DMS153 treated with DMSO at 0.1 percent for 48 hours (cell line): ENCODE measurements around the gene FAM153A.
"Not testable (repeated sequence)": the region's sequence is repeated elsewhere in the genome, so short reads cannot be mapped to it uniquely, and the experiment has no call there.

ENCODE experiments used
- DNase-seq: peaks from one replicate; lab custom pipeline; 2025; ENCODE audit not compliant: unreplicated experiment; lab: John Stamatoyannopoulos, UW

FAM153A gene

DNA sequence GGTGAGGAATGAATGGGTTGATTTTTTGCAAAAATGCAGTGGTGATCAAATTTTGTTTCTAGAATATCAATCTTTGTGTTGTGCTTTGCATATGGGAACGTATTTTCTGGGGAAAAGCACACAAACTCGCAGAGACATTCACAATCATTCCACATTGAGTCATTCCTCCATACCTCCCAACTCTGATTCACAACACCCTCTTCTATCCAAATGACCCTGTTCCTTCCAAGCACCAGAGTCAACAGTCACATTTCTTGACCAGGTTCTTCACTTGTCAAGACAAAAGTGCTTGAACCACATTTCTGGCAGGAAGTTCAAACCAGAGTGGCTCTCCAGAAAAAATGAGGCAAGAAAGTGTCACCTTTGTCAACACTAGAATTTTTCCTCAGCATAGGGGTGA, 35.3 kb downstream of the FAM153A start:
- DNase-seq = not testable (repeated sequence)

DNA sequence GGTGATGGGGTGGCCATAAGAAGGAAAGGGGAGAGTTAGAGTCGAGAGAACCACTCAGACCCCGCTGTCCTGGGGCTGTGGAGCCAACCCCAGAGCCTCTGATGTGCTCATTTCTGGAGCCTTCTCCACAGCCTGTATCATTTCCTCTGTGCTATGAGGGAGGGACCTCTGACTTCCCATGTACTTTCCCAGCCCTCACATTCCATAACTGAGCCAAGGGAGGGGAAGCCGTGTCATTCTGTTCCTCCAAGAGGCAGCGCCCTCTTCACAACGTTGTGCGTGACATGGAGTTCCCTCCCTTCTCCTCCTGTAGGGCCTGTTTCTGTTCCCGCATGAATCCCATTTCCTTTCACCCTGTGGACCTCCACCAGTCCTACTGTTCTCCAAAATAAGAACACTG, 57.8 kb downstream of the FAM153A start:
- DNase-seq = not testable (repeated sequence)

DNA sequence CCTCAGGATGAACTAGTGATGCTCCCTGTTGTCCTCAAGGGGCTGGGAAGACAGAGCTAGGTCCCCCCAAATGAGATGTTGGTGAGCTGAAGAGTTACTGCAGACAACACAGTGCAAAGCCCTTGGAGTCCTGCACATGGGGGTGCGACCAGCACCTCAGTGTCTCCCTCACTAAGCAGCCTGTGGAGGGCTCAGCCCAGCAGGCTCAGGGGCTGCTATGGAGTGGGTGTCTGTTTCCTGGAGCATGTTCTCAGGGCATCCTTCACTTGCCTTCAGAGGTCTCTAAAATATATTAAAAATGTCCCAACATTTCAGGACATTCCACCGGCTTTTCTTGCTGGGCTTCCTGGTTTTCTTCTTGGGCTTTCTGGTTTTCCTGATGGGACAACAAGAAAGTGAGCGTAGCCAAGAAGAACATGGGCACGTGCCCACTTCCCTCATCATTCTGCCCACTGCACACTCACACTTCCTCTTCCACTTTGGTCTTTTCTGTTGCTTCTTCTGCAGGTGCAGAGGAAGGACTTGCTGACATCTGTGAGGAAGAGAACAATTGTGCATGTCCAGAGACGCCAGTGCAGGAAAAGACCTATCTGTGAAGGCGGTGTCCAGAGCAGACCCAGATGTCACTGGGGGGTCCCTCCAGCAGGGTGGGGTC, 58.7 kb downstream of the FAM153A start:
- DNase-seq = not testable (repeated sequence)

DNA sequence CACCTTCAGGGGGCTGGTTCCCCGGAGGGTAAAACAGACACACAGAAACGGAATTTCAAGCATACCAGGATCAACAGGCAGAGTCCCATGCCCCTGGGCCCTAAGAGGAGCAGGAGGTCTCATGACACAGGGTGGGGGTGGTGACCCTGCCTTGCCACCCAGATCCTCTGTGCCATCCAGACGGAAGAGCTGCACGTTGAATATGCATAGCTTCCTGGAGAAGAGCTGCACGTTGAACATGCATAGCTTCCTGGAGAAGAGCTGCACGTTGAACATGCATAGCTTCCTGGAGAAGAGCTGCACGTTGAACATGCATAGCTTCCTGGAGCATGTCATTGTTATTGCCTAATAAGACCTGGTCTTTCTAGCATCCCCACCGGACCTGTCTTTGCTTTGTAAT, 59.9 kb downstream of the FAM153A start:
- not testable (repeated sequence) for DNase-seq

DNA sequence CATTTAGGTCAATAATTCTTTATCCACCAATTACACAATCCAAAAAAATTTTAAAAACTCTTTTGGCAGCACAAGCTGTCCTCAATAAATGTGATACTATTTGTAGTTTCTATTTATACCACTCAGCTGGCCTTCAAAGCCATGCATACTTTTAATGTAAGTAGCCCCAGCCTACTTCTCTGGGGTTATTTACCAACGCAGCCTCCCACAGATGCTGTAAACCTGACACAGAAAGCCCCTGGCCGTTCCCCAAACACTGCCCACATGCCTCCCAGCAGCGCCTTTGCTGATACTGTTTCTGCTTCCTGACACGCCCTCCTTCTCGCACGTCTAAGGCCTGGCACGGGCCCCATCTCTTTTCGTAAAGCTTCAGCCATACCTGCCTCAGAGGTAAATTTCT, 62.7 kb downstream of the FAM153A start:
- not testable (repeated sequence) for DNase-seq

DNA sequence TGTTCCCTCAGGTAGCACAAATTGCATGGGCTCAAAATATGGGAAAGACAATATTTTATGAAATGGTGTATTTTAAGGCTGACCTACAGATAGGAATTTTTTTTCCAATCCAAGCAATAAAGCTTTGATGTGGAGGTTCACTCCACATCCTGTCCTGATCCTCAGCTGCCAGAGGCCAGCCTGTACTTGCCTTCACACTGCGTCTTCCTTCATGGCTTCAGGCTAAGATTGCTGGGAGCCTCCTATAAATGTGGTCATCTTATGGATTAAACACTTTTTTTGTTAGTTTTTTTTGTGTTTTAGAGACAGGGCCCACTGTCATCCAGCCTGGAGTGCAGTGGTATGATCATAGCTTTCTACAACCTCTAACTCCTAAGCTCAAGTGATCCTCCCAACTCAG, 67.3 kb downstream of the FAM153A start:
- not testable (repeated sequence) for DNase-seq

DNA sequence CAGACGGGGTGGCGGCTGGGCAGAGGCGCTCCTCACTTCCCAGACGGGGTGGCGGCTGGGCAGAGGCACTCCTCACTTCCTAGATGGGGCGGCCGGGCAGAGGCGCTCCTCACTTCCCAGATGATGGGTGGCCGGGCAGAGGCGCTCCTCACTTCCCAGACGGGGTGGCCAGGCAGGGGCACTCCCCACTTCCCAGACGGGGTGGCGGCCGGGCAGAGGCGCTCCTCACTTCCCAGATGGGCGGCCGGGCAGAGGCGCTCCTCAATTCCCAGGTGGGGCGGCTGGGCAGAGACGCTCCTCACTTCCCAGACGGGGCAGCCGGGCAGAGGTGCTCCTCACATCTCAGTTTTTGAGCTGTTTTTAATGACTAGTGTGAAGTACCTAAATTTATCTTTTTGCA, 86.6 kb downstream of the FAM153A start:
- not testable (repeated sequence) for DNase-seq

DNA sequence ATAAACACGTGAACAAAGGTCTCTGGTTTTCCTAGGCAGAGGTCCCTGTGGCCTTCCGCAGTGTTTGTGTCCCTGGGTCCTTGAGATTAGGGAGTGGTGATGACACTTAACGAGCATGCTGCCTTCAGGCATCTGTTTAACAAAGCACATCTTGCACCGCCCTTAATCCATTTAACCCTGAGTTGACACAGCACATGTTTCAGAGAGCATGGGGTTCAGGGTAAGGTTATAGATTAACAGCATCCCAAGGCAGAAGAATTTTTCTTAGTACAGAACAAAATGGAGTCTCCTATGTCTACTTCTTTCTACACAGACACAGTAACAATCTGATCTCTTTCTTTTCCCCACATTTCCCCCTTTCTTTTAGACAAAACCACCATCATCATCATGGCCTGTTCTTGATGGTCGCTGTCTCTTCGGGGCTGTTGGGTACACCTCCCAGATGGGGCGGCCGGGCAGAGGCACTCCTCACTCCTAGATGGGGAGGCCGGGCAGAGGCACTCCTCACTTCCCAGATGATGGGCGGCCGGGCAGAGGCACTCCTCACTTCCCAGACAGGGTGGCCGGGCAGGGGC, 87.3 kb downstream of the FAM153A start:
- not testable (repeated sequence) for DNase-seq

DNA sequence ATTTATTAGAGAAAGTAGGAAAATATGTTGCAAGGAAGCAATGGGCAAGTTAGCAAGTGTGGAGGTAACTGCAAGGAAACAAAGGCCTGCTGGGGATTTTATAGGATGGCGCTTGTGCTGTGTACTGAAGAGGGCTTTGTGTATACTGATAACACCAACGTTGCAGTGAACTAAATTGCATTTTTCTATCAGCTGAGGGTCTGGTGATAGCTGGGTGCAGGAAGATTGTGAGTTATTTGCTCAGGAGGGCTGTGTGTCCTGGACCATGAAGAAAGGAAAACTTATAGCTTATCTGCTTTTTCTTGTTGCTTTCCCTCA, 88.2 kb downstream of the FAM153A start:
- not testable (repeated sequence) for DNase-seq

DNA sequence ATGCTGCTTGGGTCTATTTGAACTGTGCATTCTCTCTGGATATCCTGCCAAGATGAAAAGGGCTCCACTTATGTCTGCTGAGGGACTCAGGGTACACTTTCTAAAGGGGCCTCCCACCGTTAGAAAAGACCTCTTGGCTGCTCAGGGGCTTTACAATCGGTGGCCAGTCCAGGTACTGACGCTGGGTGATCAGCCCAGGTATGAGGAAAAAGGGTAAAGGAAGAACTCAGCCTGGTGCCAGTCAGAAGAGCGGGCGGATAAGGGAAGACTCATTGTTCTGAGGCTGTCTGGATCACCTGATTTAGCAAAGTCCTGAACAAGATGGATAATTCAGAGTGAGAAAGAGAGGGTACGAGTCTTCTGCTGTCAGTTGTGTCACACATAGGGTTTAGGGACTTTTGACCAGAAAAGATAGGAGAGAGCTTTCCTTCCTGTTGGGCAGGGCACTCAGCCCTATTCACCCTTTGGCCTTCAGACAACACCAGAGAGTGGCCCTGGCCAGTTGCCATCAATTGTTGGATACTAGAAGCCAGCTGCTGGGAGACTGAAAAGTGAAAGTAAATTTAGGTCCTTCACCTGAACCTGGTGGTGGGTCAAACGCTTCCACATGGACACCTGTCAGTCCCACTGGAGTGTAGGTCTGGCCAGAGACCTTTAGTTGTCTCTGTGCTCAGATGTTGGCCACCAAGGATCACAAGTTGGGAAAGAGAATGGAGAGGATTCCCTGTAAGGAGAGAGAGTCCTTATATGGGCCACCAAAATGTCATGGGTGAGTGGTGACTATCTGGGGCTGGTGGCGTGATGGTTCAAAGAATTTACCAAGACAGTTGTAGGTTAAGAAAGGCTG, 88.8 kb downstream of the FAM153A start:
- DNase-seq = not testable (repeated sequence)

DNA sequence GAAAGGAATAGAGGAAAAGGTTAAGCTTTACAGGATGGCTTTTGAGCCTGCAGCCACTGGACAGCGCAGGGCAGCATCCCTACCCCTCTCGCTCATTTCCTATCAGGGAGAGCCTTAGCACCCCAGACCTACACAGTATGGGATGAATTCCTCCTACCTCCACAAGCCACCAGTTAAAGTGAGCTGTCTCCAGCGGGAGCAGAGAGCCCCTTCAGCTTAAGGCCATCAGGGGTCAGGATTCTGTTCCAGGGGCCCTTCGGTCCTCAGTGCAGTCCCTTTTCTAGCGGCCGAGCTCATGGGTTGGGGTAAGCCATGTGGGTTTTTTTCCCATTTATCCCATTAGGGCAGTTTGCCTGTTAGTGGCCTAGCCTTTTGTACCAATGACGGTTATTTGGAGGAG, 89.7 kb downstream of the FAM153A start:
- DNase-seq = not testable (repeated sequence)

DNA sequence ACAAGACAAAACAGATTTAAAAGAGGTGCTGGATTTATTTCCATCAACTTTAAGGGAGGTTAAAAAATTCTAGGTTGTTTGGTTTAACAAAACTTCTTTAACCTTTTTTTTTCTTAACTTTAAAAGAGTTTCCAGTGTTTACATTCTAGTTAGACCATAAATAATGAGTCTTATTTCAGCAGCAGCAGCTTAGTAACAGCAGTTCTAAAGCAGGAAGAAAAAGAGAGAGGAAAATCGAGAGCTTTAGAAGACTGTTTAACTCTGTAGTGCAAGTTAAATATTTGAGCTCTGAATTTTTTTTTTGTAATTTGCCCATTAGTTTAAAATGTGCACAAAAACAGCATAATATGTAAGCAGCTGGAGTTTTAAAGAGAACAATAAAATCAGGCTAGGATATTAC, 90.2 kb downstream of the FAM153A start:
- not testable (repeated sequence) for DNase-seq

DNA sequence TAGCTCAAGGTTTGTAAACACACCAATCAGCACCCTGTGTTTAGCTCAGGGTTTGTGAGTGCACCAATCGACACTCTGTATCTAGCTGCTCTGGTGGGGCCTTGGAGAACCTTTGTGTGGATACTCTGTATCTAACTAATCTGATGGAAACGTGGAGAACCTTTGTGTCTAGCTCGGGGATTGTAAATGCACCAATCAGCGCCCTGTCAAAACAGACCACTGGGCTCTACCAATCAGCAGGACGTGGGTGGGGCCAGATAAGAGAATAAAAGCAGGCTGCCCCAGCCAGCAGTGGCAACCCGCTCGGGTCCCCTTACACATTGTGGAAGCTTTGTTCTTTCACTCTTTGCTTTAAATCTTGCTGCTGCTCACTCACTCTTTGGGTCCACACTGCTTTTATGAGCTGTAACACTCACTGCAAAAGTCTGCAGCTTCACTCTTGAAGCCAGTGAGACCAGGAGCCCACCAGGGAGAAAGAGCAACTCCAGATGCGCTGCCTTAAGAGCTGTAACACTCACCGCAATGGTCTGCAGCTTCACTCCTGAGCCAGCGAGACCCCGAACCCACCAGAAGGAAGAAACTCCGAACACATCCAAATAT, 93.6 kb downstream of the FAM153A start:
- not testable (repeated sequence) for DNase-seq

DNA sequence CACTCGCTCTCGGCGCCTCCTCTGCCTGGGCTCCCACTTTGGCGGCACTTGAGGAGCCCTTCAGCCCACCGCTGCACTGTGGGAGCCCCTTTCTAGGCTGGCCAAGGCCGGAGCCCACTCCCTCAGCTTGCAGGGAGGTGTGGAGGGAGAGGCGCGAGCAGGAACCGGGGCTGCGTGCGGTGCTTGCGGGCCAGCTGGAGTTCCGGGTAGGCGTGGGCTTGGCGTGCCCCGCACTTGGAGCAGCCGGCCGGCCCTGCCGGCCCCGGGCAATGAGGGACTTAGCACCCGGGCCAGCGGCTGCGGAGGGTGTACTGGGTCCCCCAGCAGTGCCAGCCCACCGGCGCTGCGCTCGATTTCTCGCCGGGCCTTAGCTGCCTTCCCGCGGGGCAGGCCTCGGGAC, 94.6 kb downstream of the FAM153A start:
- DNase-seq = not testable (repeated sequence)

DNA sequence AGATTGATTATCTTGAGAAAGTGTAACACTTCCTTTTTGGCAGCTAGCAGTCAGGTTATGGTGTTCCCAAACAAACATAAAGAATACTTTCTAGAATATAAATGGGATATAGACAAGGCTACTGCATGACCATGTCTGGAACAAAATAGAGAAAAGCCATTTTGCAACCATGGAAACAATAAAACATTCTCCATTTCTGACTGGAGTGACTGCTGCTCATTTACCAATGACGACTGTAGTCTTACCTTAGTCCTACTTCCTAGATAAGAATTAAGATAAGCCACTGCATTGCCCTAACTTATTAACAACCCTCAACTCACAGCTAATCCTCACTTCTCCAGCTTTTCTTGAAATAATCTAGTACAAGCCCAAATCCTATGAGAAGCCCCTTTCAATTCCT, 100.8 kb downstream of the FAM153A start:
- not testable (repeated sequence) for DNase-seq
